Thyroid gland (tissue), 4 donors: Measurements from ENCODE around the gene NAT8L.

Experiments
- CTCF ChIP-seq, 6 experiments: fragments of 200-600 bp in 3 of 6; fragments of 450-650 bp in 3 of 6; sonication (generic) in 3 of 6; IDR thresholded peaks; one replicate each; pipeline ENCODE4 v1.5.1; 2016 to 2019; ENCODE audit warnings: antibody characterized with exemption in 6 of 6, mild to moderate bottlenecking in 2 of 6, inconsistent platforms in 1 of 6, moderate library complexity in 1 of 6
- POLR2A ChIP-seq, 2 donors: fragments of 450-650 bp; IDR thresholded peaks; one replicate each; pipeline ENCODE4 v1.6.1; 2017; ENCODE audit warnings: antibody characterized with exemption in 2 of 2, mild to moderate bottlenecking in 2 of 2, moderate library complexity in 1 of 2

DNA sequence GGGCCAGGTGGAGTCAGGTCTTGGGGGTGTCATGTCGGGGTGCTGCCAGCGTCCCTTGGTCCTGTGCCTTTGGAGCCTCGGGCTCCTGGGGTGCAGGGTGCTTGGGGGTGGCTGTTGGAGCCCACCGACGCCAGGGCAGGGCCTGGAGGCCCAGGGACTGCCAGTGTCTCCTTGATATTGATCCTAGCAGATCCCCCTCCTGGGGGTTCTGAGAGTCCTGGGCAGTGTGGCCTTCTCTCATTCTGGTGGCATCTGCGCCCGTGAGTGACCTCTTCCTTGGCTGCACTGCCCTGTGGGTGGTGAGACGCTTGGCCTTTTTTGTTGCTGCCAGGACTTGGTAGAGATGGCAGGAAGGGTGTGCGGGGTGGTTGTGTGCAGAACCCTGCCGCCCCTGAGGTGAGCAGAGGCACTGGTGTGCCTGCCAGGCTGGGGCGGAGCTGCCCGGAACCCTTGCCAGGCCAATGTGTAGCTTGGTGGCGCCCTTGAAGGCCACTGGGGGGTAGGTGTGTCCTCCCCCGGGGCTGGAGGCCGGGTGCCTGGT is 7.0 kb downstream of the NAT8L start:
- TF ChIP-seq CTCF (IDR thresholded peaks at IDR 0.05) (no peak), POLR2A (IDR thresholded peaks at IDR 0.05) (no peak)
